NCI-H345 treated with DMSO at 0.1 percent for 48 hours (cell line): ENCODE measurements around the gene ATP7B.
"Not testable (repeated sequence)": the region's sequence is repeated elsewhere in the genome, so short reads cannot be mapped to it uniquely, and the experiment has no call there.

Experiments used
- DNase-seq: peaks from one replicate; lab custom pipeline; 2025; ENCODE audit not compliant: unreplicated experiment; lab: John Stamatoyannopoulos, UW

Gene ATP7B

DNA sequence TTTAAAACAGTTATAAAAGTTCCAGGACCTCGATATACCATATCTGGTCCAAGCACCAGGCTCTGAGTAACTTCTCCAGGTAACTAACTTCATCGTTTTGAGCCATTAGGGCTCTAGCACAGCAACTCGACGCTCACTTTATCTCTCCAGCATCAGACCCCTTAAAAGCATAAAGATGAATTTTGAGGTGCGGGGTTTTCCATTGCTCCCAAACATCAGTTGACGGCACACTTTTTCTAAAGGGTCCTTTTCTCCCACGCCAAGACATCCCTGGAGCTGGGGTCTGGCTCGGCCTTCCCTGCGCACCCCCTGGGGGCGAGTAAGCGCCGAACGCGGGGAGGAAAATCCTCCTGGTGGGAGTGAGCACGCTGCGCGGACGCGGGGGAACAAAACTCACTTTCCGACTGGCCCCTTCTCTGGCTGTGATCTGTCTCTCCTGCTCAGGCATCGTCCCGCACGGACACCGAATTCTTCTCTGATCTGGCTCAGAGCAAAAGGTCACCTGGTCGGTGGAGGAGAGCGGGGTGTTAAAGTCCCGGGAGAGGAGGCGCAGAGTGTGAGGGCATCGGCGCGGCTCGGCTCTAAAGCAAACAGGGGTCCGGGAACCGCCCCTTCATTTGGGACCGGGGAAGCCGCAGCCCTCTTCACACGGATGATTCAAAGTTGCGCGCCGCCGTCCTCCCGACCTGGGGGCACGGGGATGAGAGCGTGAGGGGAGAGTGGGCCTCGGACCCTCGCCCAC, at the start of gene ATP7B:
Gene ATP7B (minus strand): TSS at position 561 of the 742 bp plus-strand sequence. CDS start 113 bp downstream, at position 448.
- DNase-seq: no peak

DNA sequence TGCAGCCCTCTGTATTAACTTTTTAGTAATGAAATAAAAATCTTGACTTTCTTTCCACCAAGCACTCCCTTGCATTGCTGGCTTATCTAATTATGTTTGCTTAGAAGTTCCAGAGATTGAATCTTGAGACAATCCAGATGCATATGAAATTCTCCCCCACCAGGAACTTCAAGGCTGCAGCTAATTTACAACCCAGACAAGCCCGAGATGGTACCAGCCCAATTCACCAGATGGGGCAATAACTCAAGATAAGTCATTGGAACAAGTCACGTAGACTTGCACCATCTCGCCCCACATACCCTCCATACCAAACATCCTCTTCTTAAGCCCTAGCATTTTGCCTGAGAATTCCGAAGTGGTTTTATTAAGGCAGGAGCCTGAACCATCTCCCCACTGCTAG, 42.2 kb upstream of the ATP7B start:
- no peak for DNase-seq

DNA sequence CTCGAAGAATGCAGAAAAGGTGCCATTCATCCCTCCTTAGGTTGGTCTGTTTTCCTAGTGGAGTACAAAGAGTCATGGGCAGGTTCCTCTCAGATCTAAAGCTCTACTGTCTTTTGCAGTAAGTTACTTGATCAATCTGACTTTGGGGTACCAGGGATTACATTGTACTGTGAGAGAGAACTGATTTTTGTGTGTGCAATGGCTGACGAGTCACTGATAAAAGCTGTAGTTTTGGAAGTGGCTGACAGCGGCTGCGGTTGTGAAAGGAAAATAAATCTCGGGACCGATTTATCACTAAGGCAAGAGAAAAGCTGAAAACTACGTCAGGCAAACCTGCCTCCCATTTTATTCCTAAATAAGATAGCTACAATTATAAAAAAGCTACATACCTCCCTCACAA, 40.1 kb upstream of the ATP7B start:
- no peak for DNase-seq

DNA sequence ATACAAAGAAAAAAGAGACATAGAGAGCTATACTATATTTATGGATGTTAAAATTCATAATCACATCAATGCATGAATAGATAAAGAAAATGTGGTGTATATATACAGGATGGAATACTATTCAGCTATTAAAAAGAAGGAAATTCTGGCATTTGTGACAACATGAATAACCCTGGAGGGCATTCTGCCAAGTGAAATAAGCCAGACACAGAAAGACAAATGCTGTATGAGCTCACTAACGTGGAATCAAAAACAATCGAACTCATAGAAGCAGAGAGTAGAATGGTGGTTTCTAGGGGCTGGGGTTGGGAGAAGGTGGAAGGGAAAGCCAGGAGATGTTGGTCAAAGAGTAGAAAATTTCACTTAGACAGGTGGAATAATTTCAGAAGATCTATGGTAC, 37.3 kb upstream of the ATP7B start:
- DNase-seq: no peak

DNA sequence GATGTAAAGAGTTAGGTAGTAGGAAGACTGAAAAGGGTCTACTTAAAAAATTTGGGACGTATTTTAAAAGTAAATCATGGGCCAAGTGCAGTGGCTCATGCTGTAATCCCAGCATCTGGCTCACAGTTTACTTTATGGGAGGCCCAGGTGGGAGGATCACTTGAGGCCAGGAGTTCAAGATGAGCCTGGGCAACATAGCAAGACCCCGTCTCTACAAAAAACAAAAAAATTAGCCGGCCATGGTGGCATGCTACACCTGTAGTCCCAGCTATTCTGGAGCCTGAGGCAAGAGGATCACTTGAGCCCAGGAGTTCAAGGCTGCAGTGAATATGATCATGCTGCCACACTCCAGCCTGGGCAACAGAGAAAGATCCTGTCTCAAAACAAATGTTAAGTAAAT, 36.2 kb upstream of the ATP7B start:
- no peak for DNase-seq

DNA sequence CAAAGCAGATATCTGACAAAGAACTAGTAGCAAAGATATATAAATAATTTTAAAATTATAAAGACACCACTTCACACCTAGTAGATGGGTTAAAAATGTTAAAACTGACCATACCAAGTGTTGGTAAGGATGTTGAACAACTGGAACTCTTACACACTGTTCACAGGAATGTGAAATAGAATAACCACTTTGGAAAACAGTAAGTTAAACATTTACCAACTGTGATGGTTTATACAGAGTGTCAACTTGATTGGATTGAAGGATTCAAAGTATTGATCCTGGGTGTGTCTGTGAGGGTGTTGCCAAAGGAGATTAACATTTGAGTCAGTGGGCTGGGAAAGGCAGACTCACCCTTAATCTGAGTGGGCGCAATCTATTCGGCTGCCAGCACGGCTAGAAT, 32.4 kb upstream of the ATP7B start:
- DNase-seq: no peak

DNA sequence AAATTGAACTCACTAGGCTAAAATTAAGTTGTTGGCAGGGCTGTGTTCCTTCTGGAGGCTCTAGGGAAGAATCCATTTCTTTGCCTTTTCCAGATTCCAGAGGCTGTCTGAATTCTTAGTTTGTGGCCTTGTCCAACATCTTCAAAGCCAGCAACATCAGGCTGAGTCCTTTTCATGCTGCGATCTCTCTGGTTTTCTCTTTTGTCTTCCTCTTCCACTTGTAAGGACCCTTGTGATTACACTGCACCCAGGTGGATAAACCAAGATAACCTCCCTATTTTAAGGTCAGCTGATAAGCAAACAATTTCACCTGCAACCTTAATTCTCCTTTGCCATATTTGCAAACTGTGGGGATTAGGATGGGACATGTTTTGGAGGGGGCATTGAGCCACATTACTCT, 24.8 kb upstream of the ATP7B start:
- DNase-seq: no peak

DNA sequence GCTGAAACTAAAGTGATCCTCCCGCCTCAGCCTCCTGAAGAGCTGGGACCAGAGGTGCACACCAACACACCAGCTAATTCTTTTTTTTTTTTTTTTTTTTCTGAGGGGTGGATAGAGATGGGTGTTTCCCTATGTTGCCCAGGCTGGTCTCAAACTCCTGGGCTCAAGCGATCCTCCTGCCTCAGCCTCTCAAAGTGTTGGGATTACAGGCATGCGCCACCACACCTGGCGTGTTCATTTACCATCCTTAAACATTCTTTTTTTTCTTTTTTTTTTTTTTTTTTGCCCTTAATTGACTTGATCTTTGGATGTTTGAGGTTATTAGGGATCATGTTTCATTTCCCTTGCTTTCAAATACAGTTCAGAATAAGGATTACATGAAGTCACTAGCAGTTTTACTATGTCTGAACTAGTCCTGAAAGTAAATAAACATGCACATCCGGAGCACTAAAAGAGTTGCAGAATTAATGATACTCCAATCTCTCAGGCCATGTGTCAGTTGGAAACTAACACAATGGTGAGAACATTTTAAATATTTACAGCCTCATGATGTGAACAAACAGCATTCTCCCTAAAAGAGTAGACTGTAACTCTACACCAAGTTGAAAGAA, 23.5 kb upstream of the ATP7B start:
- DNase-seq: no peak

DNA sequence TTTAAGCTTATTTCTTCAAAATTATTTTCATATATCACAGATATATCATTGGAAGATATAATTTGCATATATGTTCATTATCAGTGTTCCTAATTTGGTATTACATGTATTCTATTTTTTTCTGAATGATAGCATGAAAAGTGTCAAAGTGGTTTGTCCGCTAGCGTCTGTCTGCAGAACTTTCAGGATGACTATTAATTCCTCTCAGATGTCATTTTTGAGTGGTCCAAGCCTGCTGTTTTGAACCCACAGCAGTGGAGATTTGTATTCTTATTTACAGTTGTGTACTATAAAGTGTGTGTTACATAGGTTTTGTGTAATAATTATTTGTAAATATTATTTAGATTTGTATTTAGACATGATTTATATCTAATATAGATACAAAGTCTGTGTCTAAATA, 21.8 kb upstream of the ATP7B start:
- no peak for DNase-seq

DNA sequence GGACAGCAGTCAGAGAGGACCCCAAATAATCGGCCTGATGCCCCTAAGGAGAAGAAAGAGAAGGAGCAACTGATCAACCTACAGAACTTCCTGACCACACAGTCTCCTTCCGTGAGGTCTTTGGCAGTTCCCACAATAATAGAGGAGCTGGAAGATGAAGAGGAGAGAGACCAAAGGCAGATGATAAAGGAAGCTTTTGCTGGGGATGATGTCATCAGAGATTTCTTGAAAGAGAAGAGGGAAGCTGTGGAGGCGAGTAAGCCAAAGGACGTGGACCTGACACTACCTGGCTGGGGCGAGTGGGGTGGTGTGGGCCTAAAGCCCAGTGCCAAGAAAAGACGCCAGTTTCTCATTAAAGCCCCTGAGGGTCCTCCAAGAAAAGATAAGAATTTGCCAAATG, 19.2 kb upstream of the ATP7B start:
- not testable (repeated sequence) for DNase-seq

DNA sequence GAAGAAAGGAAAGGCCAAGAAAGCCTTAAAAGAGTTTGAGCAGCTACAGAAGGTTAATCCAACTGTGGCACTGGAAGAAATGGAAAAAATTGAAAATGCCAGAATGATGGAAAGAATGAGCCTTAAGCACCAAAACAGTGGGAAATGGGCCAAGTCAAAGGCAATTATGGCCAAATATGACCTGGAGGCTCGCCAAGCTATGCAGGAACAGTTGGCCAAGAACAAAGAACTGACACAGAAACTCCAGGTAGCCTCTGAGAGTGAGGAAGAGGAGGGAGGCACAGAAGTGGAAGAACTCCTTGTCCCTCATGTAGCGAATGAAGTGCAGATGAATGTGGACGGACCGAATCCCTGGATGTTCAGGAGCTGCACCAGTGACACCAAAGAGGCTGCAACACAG, 18.3 kb upstream of the ATP7B start:
- DNase-seq: no peak

DNA sequence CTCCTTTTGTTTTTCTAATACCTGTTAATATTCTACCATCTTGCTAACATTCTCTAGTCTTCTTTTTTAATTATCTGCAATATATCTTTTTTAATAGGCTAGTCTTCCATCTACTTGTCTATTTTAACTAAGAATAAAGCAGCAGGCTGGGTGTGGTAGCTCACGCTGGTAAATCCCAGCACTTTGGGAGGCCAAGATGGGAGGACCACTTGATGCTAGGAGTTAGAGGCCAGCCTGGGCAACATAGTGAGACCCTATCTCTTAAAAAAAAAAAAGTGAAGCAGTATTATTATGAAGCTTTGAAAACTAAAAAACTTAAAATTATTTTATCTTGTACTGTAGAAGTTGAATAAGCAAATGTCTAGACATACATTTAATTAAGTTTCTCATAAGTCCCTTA, 16.6 kb upstream of the ATP7B start:
- DNase-seq: no peak

DNA sequence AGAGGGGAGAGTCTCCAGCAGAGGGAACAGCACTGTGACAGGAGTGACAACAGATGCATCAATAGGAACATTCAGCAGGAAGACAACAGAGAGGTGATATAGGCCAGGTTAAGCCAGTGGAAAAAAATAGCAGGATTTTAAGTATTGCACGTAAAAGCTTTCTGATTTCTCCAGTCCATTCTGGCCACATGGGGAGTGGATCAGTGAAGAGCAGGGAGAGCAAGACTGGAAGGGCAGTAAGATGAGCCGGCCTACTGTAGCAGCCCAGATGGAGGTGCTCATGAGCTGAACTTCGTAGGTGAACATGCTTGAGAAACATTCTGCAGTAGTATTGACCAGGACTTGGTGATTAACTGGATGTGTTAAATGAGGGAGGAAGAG, 15.0 kb upstream of the ATP7B start:
- no peak for DNase-seq

DNA sequence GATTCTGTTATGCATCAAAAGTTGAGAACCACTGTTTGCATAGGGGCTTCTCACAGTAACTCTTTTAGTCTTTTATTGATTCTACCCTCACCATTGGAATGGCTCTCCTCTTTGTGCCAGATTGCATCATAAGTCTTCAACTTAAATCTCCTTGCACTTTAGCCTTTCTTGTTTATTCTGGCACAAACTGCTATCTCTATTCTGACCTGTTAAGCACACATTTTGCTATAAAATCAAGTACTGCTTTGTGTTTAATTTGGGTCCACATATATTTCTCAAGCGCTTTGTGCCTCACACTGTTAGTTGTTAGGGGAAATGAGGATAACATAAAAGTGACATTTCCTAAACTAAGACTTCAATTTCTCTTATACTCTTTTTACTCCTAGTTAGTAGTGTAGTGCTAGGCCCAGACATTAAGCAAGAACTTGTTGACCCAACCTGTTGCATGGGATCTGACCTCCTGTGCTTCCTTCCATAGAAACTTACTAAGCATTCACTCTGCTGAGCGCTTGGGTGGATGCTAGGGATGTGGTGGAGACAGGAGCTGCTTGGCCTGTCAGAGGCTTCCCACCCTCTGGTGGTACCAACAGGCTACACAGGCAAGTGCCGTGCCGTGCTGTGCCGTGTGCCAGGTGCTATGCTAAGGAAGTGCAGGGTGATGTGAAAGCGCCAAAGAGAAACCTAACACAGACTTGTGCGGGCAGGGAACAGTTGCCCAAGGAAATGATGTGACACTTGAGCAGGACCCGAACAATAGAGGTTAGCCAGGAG, 14.4 kb upstream of the ATP7B start:
- no peak for DNase-seq

DNA sequence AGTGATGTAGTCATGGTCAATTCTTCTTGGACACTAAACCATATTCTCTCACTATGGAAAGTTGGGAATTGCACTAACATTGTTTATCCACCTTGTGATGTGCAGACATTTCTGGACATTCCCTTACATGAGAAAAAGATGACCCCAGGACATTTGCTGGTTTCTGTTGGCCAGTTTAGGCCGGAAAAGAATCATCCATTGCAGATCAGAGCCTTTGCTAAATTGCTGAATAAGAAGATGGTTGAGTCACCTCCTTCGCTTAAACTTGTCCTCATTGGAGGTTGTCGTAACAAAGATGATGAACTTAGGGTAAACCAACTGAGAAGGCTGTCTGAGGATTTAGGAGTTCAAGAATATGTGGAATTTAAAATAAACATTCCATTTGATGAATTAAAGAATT, 13.2 kb upstream of the ATP7B start, which contains the start of gene UTP14C:
Gene UTP14C (plus strand): TSS at position 211 of the 400 bp plus-strand sequence. CDS start 4,114 bp downstream, outside the sequence.
- no peak for DNase-seq

DNA sequence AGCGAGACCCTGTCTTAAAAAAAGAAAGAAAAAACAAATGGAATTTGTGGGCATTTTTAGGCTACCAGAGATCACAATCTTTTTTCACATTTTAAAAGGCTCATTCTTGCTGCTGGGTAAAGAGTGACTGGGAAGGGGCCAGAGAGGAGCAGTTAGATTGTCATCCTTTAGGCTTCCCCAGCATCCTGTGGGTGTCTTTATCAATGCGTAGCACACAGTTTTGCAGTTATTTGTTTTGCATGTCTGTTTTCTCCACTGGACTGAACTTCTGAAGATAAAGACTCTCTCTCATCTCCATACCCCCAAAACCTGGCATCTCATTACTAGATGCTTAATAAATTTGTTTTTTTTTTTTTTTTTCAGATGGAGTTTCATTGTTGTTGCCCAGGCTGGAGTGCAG, 11.1 kb upstream of the ATP7B start:
- no peak for DNase-seq

DNA sequence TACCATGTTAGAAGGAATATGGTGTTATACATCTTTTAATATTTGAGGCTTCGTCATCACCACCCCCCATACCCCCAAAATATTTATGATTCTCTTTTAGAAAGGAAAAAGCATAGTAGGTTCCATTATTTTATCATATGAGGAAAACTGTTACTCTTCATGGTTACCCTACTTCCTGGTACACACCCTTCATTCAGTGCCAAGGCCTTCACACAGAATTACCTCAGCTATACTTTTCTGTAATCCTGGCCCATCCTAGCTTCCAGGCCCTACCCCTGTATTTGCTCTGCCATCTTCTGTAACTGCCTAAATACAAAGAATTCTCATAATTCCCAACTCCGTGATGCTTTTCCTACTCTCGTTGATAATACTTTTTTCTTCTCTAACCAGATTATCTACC, 8.9 kb upstream of the ATP7B start:
- no peak for DNase-seq

DNA sequence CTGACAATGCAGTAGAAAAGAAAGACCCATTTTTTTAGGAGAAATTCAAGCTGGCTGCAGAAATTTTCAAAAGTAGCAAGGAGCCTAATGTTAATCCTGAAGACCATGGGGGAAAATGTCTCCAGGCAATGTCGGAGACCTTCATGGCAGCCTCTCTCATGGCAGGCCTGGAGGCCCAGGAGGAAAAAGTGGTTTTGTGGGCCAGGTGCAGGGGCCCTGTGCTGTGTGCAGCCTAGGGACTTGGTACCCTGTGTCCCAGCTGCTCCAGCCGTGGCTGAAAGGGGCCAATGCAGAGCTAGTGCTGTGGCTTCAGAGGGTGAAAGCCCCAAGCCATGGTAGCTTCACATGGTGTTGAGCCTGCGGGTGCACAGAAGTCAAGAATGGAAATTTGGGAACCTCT, 5.0 kb upstream of the ATP7B start:
- DNase-seq: no peak

DNA sequence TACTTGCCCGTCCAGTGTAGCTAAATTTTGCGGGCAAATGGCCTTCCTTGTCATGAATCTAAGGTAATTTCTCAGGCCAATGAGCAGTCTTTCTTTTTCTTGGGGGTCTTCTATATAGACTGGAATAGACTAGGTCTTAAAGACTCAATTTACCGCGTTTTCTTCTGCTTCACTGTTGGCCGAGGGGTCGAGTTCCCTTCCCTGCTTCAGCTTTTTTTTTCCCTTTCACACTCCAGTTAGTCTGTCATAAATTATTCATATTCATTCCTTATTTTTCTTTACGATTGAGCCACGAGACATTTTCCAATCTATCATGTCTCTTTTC, 1.2 kb upstream of the ATP7B start:
- no peak for DNase-seq

DNA sequence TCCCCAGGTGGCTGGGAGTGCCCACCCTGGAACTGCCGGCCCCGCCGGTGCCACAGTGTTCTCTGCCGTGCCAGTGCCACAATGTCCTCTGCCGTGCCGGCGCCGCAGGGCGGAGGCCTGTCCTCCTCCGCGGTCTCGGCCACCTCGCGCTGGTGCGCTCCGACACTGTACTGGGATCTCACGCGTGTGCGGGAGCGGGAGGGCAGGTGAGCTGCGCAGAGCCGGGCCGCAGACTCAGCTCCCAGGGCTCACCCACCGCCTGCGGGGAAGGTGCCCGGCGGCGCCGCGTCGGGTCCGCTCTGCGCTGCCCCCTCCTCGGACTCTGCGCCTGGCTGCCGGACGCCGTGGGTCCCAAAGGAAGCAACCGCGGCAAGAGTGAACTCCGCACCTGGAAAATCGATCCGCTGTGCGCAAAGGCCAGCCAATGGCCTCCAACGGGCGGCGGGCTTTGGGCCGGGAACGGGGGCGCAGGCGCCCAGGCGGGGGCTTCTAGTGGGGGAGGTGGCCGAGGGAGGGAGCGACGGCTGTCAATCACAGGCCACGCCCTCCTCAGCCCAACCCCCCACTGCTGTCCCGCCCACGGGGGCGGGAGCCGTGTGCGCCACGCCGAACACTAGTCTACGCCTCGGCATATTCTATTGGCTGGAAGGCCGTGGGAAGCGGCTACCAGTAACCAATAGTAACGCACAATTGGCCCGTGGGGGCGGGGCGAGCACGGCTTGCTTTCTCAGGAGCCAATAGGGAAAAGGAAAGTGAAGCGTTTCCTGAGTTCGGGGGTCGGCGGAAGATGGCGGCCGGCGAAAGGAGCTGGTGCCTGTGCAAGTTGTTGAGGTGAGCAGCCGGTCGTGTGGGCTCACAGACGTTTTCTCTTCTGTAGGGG, 622 bp upstream of the ATP7B start, which contains the start of gene ALG11:
Gene ALG11 (plus strand): TSS at position 767 of the 880 bp plus-strand sequence. CDS start 21 bp downstream, at position 788.
- peak; percentile 78 for DNase-seq

DNA sequence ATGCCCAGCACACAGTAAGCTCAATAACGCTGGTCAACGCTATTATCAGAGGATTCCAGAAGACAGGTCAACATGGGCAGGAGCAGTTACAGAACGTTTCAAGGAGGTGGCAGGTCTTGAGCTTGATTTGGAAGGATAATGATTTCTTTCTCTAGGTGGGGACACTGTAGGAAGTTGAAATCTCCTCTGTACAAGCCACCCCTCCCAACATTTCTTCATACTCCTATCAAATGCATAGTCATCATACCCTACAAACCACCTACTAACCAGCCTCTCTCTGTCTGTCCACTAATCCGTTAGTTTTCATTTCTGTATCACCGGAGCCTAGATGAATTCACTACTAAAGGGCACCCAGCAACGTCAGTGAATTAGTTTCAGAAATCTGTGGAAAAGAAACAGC, 1.3 kb downstream of the ATP7B start:
- no peak for DNase-seq
